Activated T-helper 2 cell treated with anti-CD3 and anti-CD28 coated beads, Interferon-gamma antibody, Interleukin-2, Interleukin-4, amounts not matched to agents 10 μg/mL and 5 μg/mL and 100 μg/mL, durations not matched to agents 14 hours and 24 hours and 36 hours (primary cell): Measurements from ENCODE around the gene SETSIP. TPM values are rescaled to one million over a fixed set of nuclear protein-coding genes. Genes with fewer than 3 reads are reported as not detected.
"Not testable (repeated sequence)": the region's sequence is repeated elsewhere in the genome, so short reads cannot be mapped to it uniquely, and the experiment has no call there.

ENCODE experiments used
- DNase-seq: peaks from one replicate; pipeline ENCODE4 v3.0.0; 2021; ENCODE audit warnings: low spot score
- H3K27ac Mint-ChIP-seq: one replicate; pipeline ENCODE4 v1.8.0; 2021; ENCODE audit warnings: mixed read lengths
- H3K27me3 Mint-ChIP-seq: one replicate; pipeline ENCODE4 v1.8.0; 2021; ENCODE audit warnings: low read depth, mixed read lengths
- H3K36me3 Mint-ChIP-seq: one replicate; pipeline ENCODE4 v1.8.0; 2021; ENCODE audit warnings: low read depth, mixed read lengths
- H3K4me1 Mint-ChIP-seq: one replicate; pipeline ENCODE4 v1.8.0; 2021; ENCODE audit warnings: low read depth, mixed read lengths
- H3K4me3 Mint-ChIP-seq: one replicate; pipeline ENCODE4 v1.8.0; 2021; ENCODE audit warnings: low read depth, mild to moderate bottlenecking, moderate library complexity, mixed read lengths
- H3K9me3 Mint-ChIP-seq: one replicate; pipeline ENCODE4 v1.8.0; 2021; ENCODE audit warnings: mixed read lengths
- intact Hi-C: fragments of 100-400 bp; cut with micrococcal nuclease; formaldehyde crosslinking; loops from one replicate; pipeline ENCODE4 v1.15.1; 2023
- total RNA-seq: library from RNA; stranded (reverse); gene quantifications from 2 replicates; pipeline ENCODE4 v1.2.3, GENCODE V29; 2022

Gene SETSIP
- total RNA-seq, 1 donor from 2014 or later, result not detected

DNA sequence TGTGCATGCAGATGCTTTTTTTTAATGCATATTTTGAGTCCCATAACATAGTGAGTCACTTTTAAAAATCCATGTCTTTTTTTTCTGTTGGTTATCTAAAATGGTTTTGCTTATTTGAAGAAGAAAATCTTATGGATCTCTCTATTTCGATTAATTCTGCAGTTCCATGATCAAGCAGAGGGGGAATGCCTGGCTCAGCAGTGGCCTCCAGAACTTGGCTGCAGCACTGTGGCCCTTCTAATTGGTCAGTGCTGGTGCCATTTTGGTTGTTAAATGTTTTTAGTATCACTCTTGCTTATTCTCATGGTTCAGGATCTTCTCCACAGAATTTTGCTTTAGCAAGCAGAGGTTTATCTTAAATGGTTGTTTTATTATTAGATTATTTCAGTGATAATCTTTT is 34.2 kb downstream of the SETSIP start:
- H3K27ac Mint-ChIP-seq, result no peak overlapping the region
- no peak overlapping the region for H3K4me3 Mint-ChIP-seq
- no peaks in the 10 kb centered on the region for H3K4me1 Mint-ChIP-seq
- peaks cover 2% of the 10 kb centered on the region for H3K27me3 Mint-ChIP-seq
- DNase-seq, result no peak
- H3K9me3 Mint-ChIP-seq, result no peaks in the 10 kb centered on the region
- intact Hi-C loops, result no loop called here
- no peaks in the 10 kb centered on the region for H3K36me3 Mint-ChIP-seq

DNA sequence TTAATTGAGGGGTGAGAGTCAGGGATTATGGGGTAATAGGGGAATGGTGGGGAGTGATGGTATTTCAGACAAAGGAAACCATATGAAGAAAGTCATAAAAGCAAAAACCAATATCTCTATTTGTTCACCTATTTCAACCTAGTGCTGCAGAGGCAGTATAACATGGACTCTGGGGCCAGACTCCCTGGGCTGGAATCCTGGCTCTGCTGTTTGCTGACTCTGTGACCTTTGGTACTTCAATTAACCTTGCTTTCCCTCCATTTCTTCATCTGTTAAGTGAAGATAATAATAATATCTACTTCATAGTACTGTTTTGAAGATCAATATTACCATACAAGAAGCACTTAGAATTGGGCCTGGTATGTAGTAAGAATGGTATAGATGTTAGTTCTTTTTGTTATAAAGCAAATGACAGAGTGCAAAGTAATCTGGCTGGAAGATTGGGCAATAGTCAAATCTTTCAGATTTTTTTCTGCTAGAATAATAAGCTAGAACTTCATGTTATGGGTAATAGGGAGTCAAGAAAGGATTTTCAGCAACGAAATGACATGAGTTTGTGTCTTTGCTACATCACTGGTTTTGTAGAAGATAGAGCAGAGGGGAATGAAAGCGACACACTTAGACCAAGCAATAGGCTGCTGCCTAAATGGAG is 36.4 kb downstream of the SETSIP start:
- no peaks in the 10 kb centered on the region for H3K4me1 Mint-ChIP-seq

DNA sequence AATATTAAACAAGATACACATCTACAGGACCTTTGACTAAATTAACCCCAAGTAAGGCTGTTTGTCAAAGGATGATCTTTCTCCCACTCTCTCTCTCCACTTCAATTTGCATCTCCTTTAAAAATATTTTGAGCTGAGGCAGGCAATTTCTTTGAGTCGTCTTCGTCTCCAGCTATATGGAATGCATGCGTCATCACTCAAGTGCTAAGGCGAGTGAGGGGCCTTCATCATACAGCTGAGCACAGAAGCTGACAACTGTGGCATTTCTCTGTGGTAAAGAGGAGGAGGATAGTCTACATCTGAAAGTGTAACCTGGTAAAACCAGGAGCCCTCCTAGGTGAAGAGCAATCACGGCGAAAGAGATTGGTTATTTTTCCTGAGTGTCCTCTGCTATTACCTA is 37.8 kb downstream of the SETSIP start:
- Mint-ChIP-seq H3K36me3 (no peaks in the 10 kb centered on the region), H3K4me1 (no peaks in the 10 kb centered on the region), H3K27ac (no peak overlapping the region), H3K9me3 (no peaks in the 10 kb centered on the region), H3K27me3 (peaks cover 4% of the 10 kb centered on the region), H3K4me3 (no peak overlapping the region)
- no peak for DNase-seq
- intact Hi-C loops, result no loop called here

More for the DNA sequence above, 36.4 kb downstream of the SETSIP start:
- H3K27me3 Mint-ChIP-seq, result peaks cover 4% of the 10 kb centered on the region
- H3K27ac Mint-ChIP-seq, result no peak overlapping the region
- no peak for DNase-seq
- H3K36me3 Mint-ChIP-seq, result no peaks in the 10 kb centered on the region
- no peak overlapping the region for H3K4me3 Mint-ChIP-seq
- H3K9me3 Mint-ChIP-seq, result no peaks in the 10 kb centered on the region
- intact Hi-C loops, result no loop called here

DNA sequence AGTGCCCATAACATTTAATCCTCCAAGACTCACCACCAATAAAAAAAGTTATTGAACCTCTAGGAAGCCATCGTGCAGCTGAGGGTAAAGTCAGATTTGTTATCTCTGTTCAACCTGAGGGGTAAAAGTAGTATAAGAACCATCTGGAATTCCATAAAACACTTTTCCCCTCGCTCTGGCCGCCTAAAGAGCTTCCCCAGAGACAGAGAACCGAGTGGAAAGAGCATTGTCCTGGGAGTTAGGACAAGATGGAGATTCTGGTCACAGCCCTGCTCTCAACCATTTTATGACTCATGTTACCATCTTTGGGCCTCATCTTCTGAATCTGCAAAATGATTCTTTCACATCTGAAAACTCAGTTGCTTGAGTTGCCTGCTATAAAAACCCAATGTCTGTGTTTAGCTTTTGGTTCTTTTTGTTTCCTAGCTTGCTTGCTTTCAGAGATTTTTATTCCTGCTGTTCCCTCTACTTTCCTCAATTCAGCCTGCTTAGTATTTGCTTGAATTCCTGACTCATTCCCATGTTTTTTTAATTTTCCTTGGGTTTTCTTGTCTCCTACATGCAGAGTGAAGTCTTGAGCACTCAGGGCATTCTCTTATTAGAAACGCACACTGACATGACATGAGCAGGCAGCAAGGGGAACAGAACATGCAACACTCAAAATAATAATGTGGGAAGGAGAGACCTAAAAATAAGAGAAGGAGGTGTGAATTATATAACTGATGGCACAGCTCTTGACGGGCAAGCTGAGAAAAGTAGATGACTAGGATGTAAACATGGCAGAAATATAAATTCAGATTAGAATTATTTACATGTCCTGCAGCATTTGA is 43.7 kb downstream of the SETSIP start:
- Mint-ChIP-seq H3K9me3 (no peaks in the 10 kb centered on the region), H3K36me3 (no peaks in the 10 kb centered on the region), H3K4me1 (peaks cover 14% of the 10 kb centered on the region), H3K27ac (no peak overlapping the region), H3K4me3 (no peak overlapping the region), H3K27me3 (peaks cover 13% of the 10 kb centered on the region)
- DNase-seq, result no peak
- intact Hi-C loops, result no loop called here

DNA sequence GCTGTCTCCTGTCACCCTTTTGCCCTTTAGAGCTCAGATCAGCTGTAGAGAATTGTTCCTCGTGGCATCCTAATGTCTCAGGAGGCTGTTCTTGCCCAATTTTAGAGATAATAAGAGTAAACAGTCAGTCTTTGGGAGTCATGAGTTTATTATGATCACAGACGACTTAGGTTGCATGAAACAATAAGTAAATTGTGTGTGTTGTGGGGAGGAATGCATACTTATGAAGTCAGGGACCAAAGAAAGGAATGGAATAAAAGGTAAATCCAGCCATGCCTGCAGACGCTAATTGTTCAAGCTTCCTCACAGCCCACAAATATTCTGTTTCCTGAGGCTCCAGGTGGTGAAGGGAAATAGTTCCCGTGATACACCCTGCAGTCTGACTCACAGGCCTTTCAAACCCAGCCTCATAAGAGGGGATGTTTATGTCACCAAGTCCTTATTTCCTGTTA is 44.5 kb downstream of the SETSIP start:
- Mint-ChIP-seq H3K27ac (peak overlapping the region; percentile 21), H3K4me1 (peaks cover 14% of the 10 kb centered on the region), H3K4me3 (peak overlapping the region; percentile 61), H3K9me3 (no peaks in the 10 kb centered on the region), H3K27me3 (peaks cover 13% of the 10 kb centered on the region), H3K36me3 (no peaks in the 10 kb centered on the region)
- no peak for DNase-seq
- intact Hi-C loops, result no loop called here

DNA sequence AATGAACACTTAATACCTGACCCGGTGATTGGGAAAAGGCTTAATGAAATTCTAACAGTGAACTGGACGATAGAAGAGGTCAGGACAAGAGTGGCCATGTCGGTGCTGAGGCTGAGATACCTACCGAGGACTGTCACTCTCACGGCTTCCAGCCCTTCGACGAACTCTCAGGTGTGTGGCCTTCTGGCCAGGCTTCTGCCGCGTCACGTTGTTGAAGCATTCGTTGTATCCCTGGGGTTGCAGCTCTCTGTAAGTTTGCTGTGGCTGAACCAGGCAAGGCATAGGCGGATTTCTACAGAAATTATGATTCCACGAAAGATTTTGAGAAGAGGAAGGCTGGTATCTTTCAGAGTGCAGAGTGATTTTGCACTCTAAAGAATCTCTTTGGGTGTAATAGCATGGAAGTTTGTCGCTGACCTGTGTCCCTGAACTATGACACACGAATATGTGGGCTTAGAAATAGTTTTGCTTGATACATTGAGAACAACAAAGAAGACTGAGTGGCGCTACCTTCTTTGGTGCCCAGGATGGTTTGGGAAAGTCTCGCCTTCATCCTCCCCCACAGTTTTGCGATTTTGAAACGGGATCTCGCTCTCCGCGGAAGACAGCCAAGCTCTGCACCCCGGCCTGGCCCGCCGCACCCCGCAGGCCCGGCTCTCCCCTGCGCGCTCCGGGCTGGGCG is 45.8 kb downstream of the SETSIP start:
- no peak for DNase-seq

DNA sequence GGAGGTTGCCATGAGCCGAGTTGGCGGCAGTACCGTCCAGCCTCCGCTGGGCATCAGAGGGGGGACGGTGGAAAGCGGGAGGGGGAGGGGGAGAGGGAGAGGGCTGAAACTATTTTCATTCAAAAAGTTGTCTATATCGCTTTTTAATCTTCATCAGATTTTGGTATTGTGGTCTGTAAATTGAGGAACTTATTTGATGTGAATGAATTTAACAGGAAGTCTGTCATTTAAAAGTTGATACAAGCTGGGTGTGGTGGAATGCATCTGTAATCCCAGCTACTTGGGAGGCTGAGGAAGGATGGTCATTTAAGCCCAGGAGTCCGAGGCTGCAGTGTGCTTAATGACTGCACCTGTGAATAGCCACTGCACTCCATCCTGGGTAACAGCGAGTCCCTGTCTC is 48.4 kb downstream of the SETSIP start:
- Mint-ChIP-seq H3K27me3 (peaks cover 21% of the 10 kb centered on the region), H3K4me1 (peaks cover 14% of the 10 kb centered on the region), H3K36me3 (no peaks in the 10 kb centered on the region), H3K27ac (no peak overlapping the region), H3K4me3 (no peak overlapping the region), H3K9me3 (no peaks in the 10 kb centered on the region)
- intact Hi-C loops, result no loop called here
- DNase-seq, result no peak

More for the DNA sequence above, 45.8 kb downstream of the SETSIP start:
- intact Hi-C loops, result no loop called here
- Mint-ChIP-seq H3K4me1 (peaks cover 14% of the 10 kb centered on the region), H3K36me3 (no peaks in the 10 kb centered on the region), H3K27ac (peak overlapping the region; percentile 36), H3K9me3 (no peaks in the 10 kb centered on the region), H3K4me3 (peak overlapping the region; percentile 78), H3K27me3 (peaks cover 12% of the 10 kb centered on the region)

DNA sequence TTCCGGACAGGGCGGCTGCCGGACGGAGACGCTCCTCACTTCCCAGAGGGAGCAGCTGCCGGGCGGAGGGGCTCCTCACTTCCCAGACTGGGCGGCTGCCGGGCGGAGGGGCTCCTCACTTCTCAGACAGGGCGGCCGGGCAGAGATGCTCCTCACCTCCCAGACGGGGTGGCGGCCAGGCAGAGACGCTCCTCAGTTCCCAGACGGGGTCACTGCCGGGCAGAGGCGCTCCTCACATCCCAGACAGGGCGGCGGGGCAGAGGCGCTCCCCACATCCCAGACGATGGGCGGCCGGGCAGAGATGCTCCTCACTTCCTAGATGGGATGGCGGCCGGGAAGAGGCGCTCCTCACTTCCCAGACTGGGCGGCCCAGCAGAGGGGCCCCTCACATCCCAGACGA is 49.2 kb downstream of the SETSIP start:
- H3K4me3 Mint-ChIP-seq, H3K27ac Mint-ChIP-seq, H3K36me3 Mint-ChIP-seq, H3K9me3 Mint-ChIP-seq, DNase-seq, intact Hi-C loops: not testable (repeated sequence)
- H3K4me1 Mint-ChIP-seq, result peaks cover 12% of the 10 kb centered on the region
- peaks cover 23% of the 10 kb centered on the region for H3K27me3 Mint-ChIP-seq

Other genes starting within 250 kb of the SETSIP start
- gene TGFBR3, start 189.3 kb downstream of the SETSIP start, total RNA-seq, result 28.0 and 29.9 TPM in 2 replicates
- gene BRDT, start 126.0 kb downstream of the SETSIP start, total RNA-seq, result not detected in 2 replicates
- 2.3 TPM in 2 replicates for gene EPHX4, start 45.4 kb downstream of the SETSIP start, total RNA-seq
- gene BTBD8, start 4.9 kb upstream of the SETSIP start, total RNA-seq, result 1.4 and 2.4 TPM in 2 replicates
- not detected in 2 replicates for gene C1orf146, start 142.5 kb upstream of the SETSIP start, total RNA-seq
- gene GLMN, start 223.6 kb upstream of the SETSIP start, total RNA-seq, result 29.5 and 30.8 TPM in 2 replicates
- gene RPAP2, start 223.6 kb upstream of the SETSIP start, total RNA-seq, result 41.9 and 42.8 TPM in 2 replicates